T-cell (primary cell): Measurements from ENCODE around the gene ANO2. TPM values are rescaled to one million over a fixed set of nuclear protein-coding genes. Genes with fewer than 3 reads are reported as not detected.

Experiments used
- ATAC-seq, 4 experiments: fragments of 200-7000 bp in 3 of 4; fragments of 150-1000 bp in 1 of 4; cut with Tn5 transposase; replicated peaks in 1 of 4; 1 replicate in 3 of 4; 2 replicates in 1 of 4; pipeline ENCODE4 v1.10.0; 2021; ENCODE audit warnings: moderate library complexity in 3 of 4, mild to moderate bottlenecking in 2 of 4, moderate number of reproducible peaks in 1 of 4
- CTCF ChIA-PET, 2 donors: fragments of 300-600 bp; sonication (Branson Sonifier 250); formaldehyde crosslinking; loops; one replicate each; lab custom pipeline; 2022; ENCODE audit warnings: antibody characterized with exemption in 2 of 2; lab: Charles Lee
- POLR2A ChIA-PET, 2 donors: fragments of 300-600 bp; sonication (Branson Sonifier 250); formaldehyde crosslinking; loops; one replicate each; lab custom pipeline; 2022; ENCODE audit warnings: antibody characterized with exemption in 2 of 2; lab: Charles Lee
- DNase-seq, 35 experiments: peaks; one replicate each; pipeline versions ENCODE4 v3.0.0 to v3.0.0-alpha.2; 2013 to 2023
- H3K27ac ChIP-seq: one replicate; pipeline ENCODE4 v1.5.1; 2013; ENCODE audit warnings: low read length
- H3K27me3 ChIP-seq, 2 experiments: replicated peaks in 1 of 2; 1 replicate in 1 of 2; 2 replicates in 1 of 2; pipeline versions ENCODE4 v1.6.1 to v1.7.0; 2013; ENCODE audit warnings: low read length in 1 of 2, mixed read lengths in 1 of 2; ENCODE audit not compliant: control insufficient read depth in 2 of 2, insufficient read depth in 2 of 2; ENCODE audit errors: extremely low read depth in 1 of 2
- H3K36me3 ChIP-seq, 2 donors: 1 replicate in 1 of 2; 2 replicates in 1 of 2; pipeline versions ENCODE4 v1.6.1 to v1.7.0; 2013; ENCODE audit warnings: low read length in 1 of 2; ENCODE audit not compliant: control insufficient read depth in 2 of 2, insufficient read depth in 1 of 2; ENCODE audit errors: extremely low read depth in 1 of 2
- H3K4me1 ChIP-seq, 2 experiments: 1 replicate in 1 of 2; 2 replicates in 1 of 2; pipeline versions ENCODE4 v1.6.1 to v1.7.0; 2013; ENCODE audit warnings: low read length in 2 of 2, mixed read lengths in 1 of 2; ENCODE audit not compliant: insufficient read depth in 2 of 2, control insufficient read depth in 1 of 2; ENCODE audit errors: extremely low read depth in 1 of 2
- H3K4me3 ChIP-seq, 2 donors: 1 replicate in 1 of 2; 2 replicates in 1 of 2; pipeline versions ENCODE4 v1.5.1 to v1.7.0; 2013; ENCODE audit warnings: mild to moderate bottlenecking in 2 of 2, low read length in 1 of 2, moderate library complexity in 1 of 2; ENCODE audit not compliant: control insufficient read depth in 1 of 2; ENCODE audit errors: extremely low read depth in 1 of 2
- H3K9me3 ChIP-seq: 2 replicates; pipeline ENCODE4 v1.7.0; 2013
- H3K27ac Mint-ChIP-seq, 2 donors: one replicate each; pipeline ENCODE4 v1.8.0; 2020 to 2021; ENCODE audit warnings: mild to moderate bottlenecking in 2 of 2, mixed read lengths in 2 of 2
- H3K27me3 Mint-ChIP-seq, 2 donors: one replicate each; pipeline ENCODE4 v1.8.0; 2021 to 2022; ENCODE audit warnings: mixed read lengths in 2 of 2
- H3K36me3 Mint-ChIP-seq: one replicate; pipeline ENCODE4 v1.8.0; 2021; ENCODE audit warnings: mixed read lengths
- H3K4me1 Mint-ChIP-seq, 3 donors: one replicate each; pipeline ENCODE4 v1.8.0; 2020 to 2022; ENCODE audit warnings: mixed read lengths in 3 of 3, mild to moderate bottlenecking in 1 of 3
- H3K4me3 Mint-ChIP-seq, 3 donors: one replicate each; pipeline ENCODE4 v1.8.0; 2020 to 2022; ENCODE audit warnings: mild to moderate bottlenecking in 3 of 3, mixed read lengths in 3 of 3, moderate library complexity in 3 of 3
- H3K9me3 Mint-ChIP-seq, 3 donors: one replicate each; pipeline ENCODE4 v1.8.0; 2020 to 2022; ENCODE audit warnings: mixed read lengths in 3 of 3
- WGBS: methylation state at CpG from one replicate; pipeline ENCODE4 v1.1.5; 2013; ENCODE audit warnings: missing lambda C conversion rate; ENCODE audit not compliant: insufficient coverage; 5-methylcytosine and 5-hydroxymethylcytosine counted together
- total RNA-seq, 35 experiments: library from RNA in 6 of 35; stranded (reverse) in 6 of 35; fragments of 120-200 nt in 1 of 35; gene quantifications; one replicate each; pipeline versions ENCODE4 v1.2.1 to v1.2.4 and lab custom pipeline; 2013 to 2026

The ANO2 gene
- total RNA-seq, 5 donors from 2014 or later (not counting 1 experiment from before 2014, with no cell fraction given): not detected

- ChIA-PET POLR2A (no interaction called here), CTCF (interaction anchor here in 1 of 2 donors (1.6 kb wide), 1 partner anchor 9 kb away, joined by 3 read pairs; no protein-coding TSS in a partner anchor)
- Mint-ChIP-seq H3K4me1 (no peaks in the 10 kb centered on the region), H3K27ac (no peak overlapping the region), H3K9me3 (peaks cover 0 to 4% (median 0%) of the 10 kb centered on the region in 3 donors), H3K27me3 (peaks cover 33 to 56% of the 10 kb centered on the region in 2 donors), H3K36me3 (no peaks in the 10 kb centered on the region), H3K4me3 (no peak overlapping the region)
- ATAC-seq: no peak
- Histone ChIP-seq H3K27me3 (peaks cover 0 to 8% of the 10 kb centered on the region in 2 experiments), H3K4me3 (no peak overlapping the region), H3K27ac (no peak overlapping the region), H3K4me1 (no peaks in the 10 kb centered on the region), H3K36me3 (no peaks in the 10 kb centered on the region), H3K9me3 (no peaks in the 10 kb centered on the region)
- DNase-seq: no peak
- no CpG with 5 or more reads among the region's 3 CpGs for WGBS
Measured at GRCh38 chr12:5954661-5955060, 9.6 kb upstream of the ANO2 start.

DNA sequence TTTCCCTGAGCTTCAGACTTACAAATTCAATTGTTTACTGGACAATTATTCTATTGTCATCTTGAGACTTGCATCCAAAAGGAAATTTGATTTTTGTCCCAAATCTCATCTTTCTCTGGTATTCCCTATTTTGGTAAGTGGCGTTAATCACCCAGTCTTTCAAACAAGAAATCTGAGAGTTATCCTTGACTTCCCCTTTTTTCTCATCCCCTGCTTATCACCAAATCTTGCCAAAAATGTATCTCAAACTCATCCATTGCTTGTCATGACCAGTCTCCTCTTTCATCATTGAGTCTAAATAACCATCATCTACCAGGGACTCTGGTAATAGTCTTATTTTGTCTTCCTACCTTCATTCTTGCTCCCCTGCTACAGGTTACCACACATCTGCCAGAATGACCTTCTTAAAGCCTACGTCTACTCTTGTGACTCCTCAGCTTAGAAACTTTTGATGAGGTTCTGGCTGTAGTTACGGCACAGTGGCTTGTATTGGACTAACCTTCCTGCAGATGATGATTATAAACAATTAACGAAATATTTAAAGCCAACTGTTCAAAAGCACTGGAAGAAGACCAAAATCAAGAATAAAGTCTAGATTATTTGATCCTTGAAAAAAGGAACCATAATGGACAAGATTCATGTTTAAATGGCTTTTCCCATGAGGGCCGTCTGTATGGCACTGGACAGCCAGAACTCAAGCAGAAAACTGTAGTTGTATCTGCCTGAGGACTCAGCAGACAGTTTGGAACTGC lies 9.0 kb upstream of the ANO2 start:
- no peak overlapping the region for H3K27ac ChIP-seq
- Mint-ChIP-seq H3K27me3 (peaks cover 36 to 62% of the 10 kb centered on the region in 2 donors), H3K4me3 (no peak overlapping the region), H3K4me1 (no peaks in the 10 kb centered on the region), H3K9me3 (peaks cover 0 to 4% (median 0%) of the 10 kb centered on the region in 3 donors), H3K27ac (no peak overlapping the region), H3K36me3 (no peaks in the 10 kb centered on the region)
- no peaks in the 10 kb centered on the region for H3K9me3 ChIP-seq
- no peaks in the 10 kb centered on the region for H3K36me3 ChIP-seq
- CTCF ChIA-PET: interaction anchor here in 1 of 2 donors (1.6 kb wide), 1 partner anchor 10 kb away, joined by 3 read pairs; no protein-coding TSS in a partner anchor
- peaks cover 0 to 12% of the 10 kb centered on the region in 2 experiments for H3K27me3 ChIP-seq
- no peak for DNase-seq
- POLR2A ChIA-PET: no interaction called here
- WGBS: 87% methylated on average over 2 of the region's 5 CpGs
- H3K4me1 ChIP-seq: no peaks in the 10 kb centered on the region
- ATAC-seq: no peak
- H3K4me3 ChIP-seq: no peak overlapping the region

DNA sequence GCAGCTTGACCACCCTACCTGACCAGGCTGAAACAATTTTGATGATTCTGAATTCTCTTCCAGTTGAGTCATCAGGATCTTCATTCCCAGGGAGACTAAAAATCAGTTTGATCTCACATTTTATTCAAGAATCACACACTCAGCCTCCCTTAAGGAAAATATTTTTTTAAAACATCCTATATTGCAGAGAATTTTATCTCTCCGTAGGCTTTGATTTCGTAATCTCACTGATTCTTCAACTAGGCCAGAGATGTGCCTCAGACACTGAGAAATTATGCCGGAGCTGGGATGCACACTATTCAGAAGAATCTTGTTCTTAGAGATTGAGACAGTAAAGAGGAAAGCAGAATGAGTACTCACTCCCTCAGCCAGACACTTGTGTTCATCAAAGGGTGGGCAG lies 7.0 kb upstream of the ANO2 start:
- H3K27ac ChIP-seq: no peak overlapping the region
- Mint-ChIP-seq H3K36me3 (no peaks in the 10 kb centered on the region), H3K9me3 (peaks cover 0 to under 1% (median 0%) of the 10 kb centered on the region in 3 donors), H3K27me3 (peaks cover 46 to 74% of the 10 kb centered on the region in 2 donors), H3K27ac (no peak overlapping the region), H3K4me1 (no peaks in the 10 kb centered on the region), H3K4me3 (no peak overlapping the region)
- DNase-seq (no peak), ATAC-seq (no peak)
- no peaks in the 10 kb centered on the region for H3K36me3 ChIP-seq
- no peak overlapping the region for H3K4me3 ChIP-seq
- CTCF ChIA-PET: no interaction called here
- H3K4me1 ChIP-seq: no peaks in the 10 kb centered on the region
- POLR2A ChIA-PET: no interaction called here
- WGBS: no CpG with 5 or more reads among the region's 3 CpGs
- H3K27me3 ChIP-seq: peaks cover 0 to 14% of the 10 kb centered on the region in 2 experiments
- no peaks in the 10 kb centered on the region for H3K9me3 ChIP-seq

- no peak for ATAC-seq
Measured at GRCh38 chr12:5948696-5949095, 3.6 kb upstream of the ANO2 start.

DNA sequence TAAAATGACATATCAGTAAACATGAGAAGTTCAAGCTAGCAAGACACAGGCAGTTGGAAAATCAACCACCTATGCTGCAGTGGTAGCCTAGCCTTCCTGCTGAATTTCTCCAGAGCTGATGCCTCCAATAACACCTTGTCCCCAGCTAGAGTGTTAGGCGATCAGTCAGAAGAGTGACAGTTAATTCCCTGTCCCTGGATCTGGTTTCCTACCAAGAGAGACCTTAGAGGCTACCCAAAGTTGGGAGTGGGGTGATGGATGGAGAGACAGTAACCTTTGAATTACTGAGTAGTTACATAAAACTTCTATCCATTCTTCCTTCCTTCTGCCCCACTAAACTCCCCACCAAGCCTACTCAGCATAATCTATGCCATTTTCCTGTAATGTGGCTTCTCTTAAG lies 1.9 kb upstream of the ANO2 start:
- ChIA-PET CTCF (no interaction called here), POLR2A (no interaction called here)
- Mint-ChIP-seq H3K36me3 (no peaks in the 10 kb centered on the region), H3K9me3 (no peaks in the 10 kb centered on the region), H3K4me3 (no peak overlapping the region), H3K27me3 (peaks cover 71 to 89% of the 10 kb centered on the region in 2 donors), H3K27ac (no peak overlapping the region), H3K4me1 (peaks cover 0 to 6% (median 5%) of the 10 kb centered on the region in 3 donors)
- no CpG with 5 or more reads among the region's 1 CpG for WGBS
- no peak for ATAC-seq
- H3K4me1 ChIP-seq: no peaks in the 10 kb centered on the region
- H3K9me3 ChIP-seq: no peaks in the 10 kb centered on the region
- DNase-seq: no peak
- H3K36me3 ChIP-seq: no peaks in the 10 kb centered on the region
- H3K27me3 ChIP-seq: peaks cover 6 to 38% of the 10 kb centered on the region in 2 experiments
- no peak overlapping the region for H3K4me3 ChIP-seq
- no peak overlapping the region for H3K27ac ChIP-seq

More at GRCh38 chr12:5948696-5949095, 3.6 kb upstream of the ANO2 start:
- H3K4me1 Mint-ChIP-seq: peaks cover 0 to 6% (median 5%) of the 10 kb centered on the region in 3 donors
- H3K4me3 ChIP-seq: no peak overlapping the region
- 38% methylated on average over 3 of the region's 3 CpGs for WGBS
- no peaks in the 10 kb centered on the region for H3K9me3 Mint-ChIP-seq
- H3K4me3 Mint-ChIP-seq: no peak overlapping the region
- no peaks in the 10 kb centered on the region for H3K36me3 ChIP-seq
- H3K27me3 Mint-ChIP-seq: peaks cover 62 to 92% of the 10 kb centered on the region in 2 donors
- no peak for DNase-seq
- ChIA-PET POLR2A (no interaction called here), CTCF (no interaction called here)
- H3K36me3 Mint-ChIP-seq: no peaks in the 10 kb centered on the region
- H3K4me1 ChIP-seq: no peaks in the 10 kb centered on the region
- no peak overlapping the region for H3K27ac ChIP-seq
- H3K27me3 ChIP-seq: peaks cover 6 to 33% of the 10 kb centered on the region in 2 experiments
- H3K9me3 ChIP-seq: no peaks in the 10 kb centered on the region
- H3K27ac Mint-ChIP-seq: no peak overlapping the region

DNA sequence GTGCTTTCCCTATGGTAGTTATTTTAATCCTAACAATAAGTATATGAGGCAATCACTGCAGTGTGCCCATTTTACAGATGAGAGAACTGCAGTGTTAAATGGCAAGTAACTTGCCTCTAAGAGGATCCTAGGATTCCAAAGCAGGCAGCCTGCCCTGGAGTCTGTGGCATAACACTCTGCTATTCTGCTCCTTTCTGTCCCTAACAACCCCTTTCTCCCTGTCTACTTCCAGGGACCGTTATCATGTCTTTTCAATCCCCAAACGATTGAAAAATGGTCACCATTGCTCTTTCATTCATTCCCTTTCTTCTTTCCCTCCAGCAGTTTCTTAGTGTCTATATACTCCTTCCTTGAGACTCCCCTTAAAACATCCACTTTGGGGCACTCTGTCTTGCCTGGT lies 1.3 kb upstream of the ANO2 start:
- Histone ChIP-seq H3K27me3 (peaks cover 6 to 38% of the 10 kb centered on the region in 2 experiments), H3K36me3 (no peaks in the 10 kb centered on the region), H3K27ac (no peak overlapping the region), H3K4me3 (no peak overlapping the region), H3K4me1 (no peaks in the 10 kb centered on the region), H3K9me3 (no peaks in the 10 kb centered on the region)
- ChIA-PET POLR2A (no interaction called here), CTCF (no interaction called here)
- H3K27me3 Mint-ChIP-seq: peaks cover 69 to 82% of the 10 kb centered on the region in 2 donors
- no peaks in the 10 kb centered on the region for H3K36me3 Mint-ChIP-seq
- DNase-seq (no peak), ATAC-seq (no peak)
- no peak overlapping the region for H3K4me3 Mint-ChIP-seq
- peaks cover 0 to 6% (median 5%) of the 10 kb centered on the region in 3 donors for H3K4me1 Mint-ChIP-seq
- WGBS: 83% methylated on average over 1 of the region's 2 CpGs
- H3K27ac Mint-ChIP-seq: peak overlapping the region in 1 of 2 donors; percentile 44
- no peaks in the 10 kb centered on the region for H3K9me3 Mint-ChIP-seq
